GM18505 (cell line): ENCODE measurements around the gene GBF1.
"Not testable (repeated sequence)": the region's sequence is repeated elsewhere in the genome, so short reads cannot be mapped to it uniquely, and the experiment has no call there.

Experiments
- ATAC-seq: cut with Tn5 transposase; IDR thresholded peaks from one replicate; pipeline ENCODE4 v1.9.1; 2021; ENCODE audit not compliant: unreplicated experiment
- POLR2A ChIP-seq: IDR thresholded peaks from 4 replicates; pipeline ENCODE4 v1.6.1; 2011; ENCODE audit warnings: borderline replicate concordance; ENCODE audit not compliant: insufficient read depth, insufficient read length; ENCODE audit errors: extremely low read depth

Gene GBF1

GRCh38 chr10:102291221-102291905 is 46.0 kb downstream of the GBF1 start:
- no peak for ATAC-seq
- no peak for TF ChIP-seq POLR2A

- ATAC-seq = no peak
- no peak for TF ChIP-seq POLR2A
Observed at GRCh38 chr10:102297101-102297500, 51.8 kb downstream of the GBF1 start.

GRCh38 chr10:102298899-102299298 is 53.6 kb downstream of the GBF1 start:
- no peak for ATAC-seq
- no peak for TF ChIP-seq POLR2A

GRCh38 chr10:102299873-102300272 is 54.5 kb downstream of the GBF1 start:
- ATAC-seq = no peak
- no peak for TF ChIP-seq POLR2A

- no peak for TF ChIP-seq POLR2A
- ATAC-seq = no peak
Observed at GRCh38 chr10:102300278-102300843, 55.0 kb downstream of the GBF1 start.

- not testable (repeated sequence) for ATAC-seq
Observed at GRCh38 chr10:102300912-102301311, 55.6 kb downstream of the GBF1 start.

GRCh38 chr10:102301332-102301731 is 56.0 kb downstream of the GBF1 start:
- ATAC-seq = not testable (repeated sequence)

- no peak for TF ChIP-seq POLR2A
- ATAC-seq = no peak
Observed at GRCh38 chr10:102302611-102303010, 57.3 kb downstream of the GBF1 start.

GRCh38 chr10:102306006-102306405 is 60.7 kb downstream of the GBF1 start:
- no peak for ATAC-seq
- TF ChIP-seq POLR2A = no peak

- no peak for ATAC-seq
- no peak for TF ChIP-seq POLR2A
Observed at GRCh38 chr10:102306710-102307109, 61.4 kb downstream of the GBF1 start.

- ATAC-seq = not testable (repeated sequence)
Observed at GRCh38 chr10:102308318-102308717, 63.0 kb downstream of the GBF1 start.

- no peak for TF ChIP-seq POLR2A
- no peak for ATAC-seq
Observed at GRCh38 chr10:102309236-102309635, 63.9 kb downstream of the GBF1 start.

- no peak for ATAC-seq
- TF ChIP-seq POLR2A = no peak
Observed at GRCh38 chr10:102309916-102310315, 64.6 kb downstream of the GBF1 start.

GRCh38 chr10:102310361-102311024 is 65.2 kb downstream of the GBF1 start:
- no peak for ATAC-seq
- no peak for TF ChIP-seq POLR2A
